ENCODE measurements around the gene ZNF618. TPM values are rescaled to one million over a fixed set of nuclear protein-coding genes. Genes with fewer than 3 reads are reported as not detected.

ZNF618 gene
- total RNA-seq, 2 donors from 2014 or later = 4.6 to 11.3 TPM

DNA sequence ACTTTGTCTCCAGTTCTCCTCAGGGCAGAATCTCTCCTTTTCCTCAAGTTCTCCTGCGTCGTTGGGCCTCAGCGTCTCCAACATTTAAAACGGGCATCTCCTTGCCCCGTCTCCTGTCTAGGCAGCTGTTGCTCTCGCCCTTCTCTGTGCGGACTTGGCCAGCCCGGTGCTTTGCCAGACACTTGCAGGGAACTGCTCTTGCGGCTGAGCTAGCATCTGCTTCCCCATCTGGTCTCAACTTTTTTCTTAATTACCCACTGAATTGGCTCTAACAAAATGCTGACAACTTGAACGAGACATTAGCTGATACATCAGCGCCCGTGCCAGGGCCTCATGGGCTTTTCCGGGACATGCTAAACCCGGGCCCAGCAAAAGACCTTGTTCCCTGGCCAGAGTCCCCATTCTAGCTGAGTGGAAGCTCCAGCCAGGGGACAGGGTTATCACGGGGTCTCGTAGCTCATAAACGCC is 25.1 kb downstream of the ZNF618 start:
- no peak for DNase-seq (ENCODE audit: low spot score)
- intact Hi-C loops (cut with DNase I) = no loop called here
- 48% methylated on average over 17 of the region's 17 CpGs for WGBS
- H3K27me3 ChIP-seq (replicated peaks; ENCODE audit: insufficient read depth) = no peaks in the 10 kb centered on the region
- TF ChIP-seq, protein P1, sequence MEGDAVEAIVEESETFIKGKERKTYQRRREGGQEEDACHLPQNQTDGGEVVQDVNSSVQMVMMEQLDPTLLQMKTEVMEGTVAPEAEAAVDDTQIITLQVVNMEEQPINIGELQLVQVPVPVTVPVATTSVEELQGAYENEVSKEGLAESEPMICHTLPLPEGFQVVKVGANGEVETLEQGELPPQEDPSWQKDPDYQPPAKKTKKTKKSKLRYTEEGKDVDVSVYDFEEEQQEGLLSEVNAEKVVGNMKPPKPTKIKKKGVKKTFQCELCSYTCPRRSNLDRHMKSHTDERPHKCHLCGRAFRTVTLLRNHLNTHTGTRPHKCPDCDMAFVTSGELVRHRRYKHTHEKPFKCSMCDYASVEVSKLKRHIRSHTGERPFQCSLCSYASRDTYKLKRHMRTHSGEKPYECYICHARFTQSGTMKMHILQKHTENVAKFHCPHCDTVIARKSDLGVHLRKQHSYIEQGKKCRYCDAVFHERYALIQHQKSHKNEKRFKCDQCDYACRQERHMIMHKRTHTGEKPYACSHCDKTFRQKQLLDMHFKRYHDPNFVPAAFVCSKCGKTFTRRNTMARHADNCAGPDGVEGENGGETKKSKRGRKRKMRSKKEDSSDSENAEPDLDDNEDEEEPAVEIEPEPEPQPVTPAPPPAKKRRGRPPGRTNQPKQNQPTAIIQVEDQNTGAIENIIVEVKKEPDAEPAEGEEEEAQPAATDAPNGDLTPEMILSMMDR (IDR thresholded peaks at IDR 0.05) = no peak
- TF ChIP-seq POLR2AphosphoS5 (IDR thresholded peaks at IDR 0.05) = no peak
- no peak for TF ChIP-seq POLR2A (IDR thresholded peaks at IDR 0.05)
- H3K4me3 ChIP-seq = no peak overlapping the region
- no peaks in the 10 kb centered on the region for H3K9me3 ChIP-seq
- no peaks in the 10 kb centered on the region for H3K4me1 ChIP-seq (replicated peaks)
- H3K36me3 ChIP-seq = no peaks in the 10 kb centered on the region
- no peak overlapping the region for H3K27ac ChIP-seq

- no peak overlapping the region for H3K4me3 ChIP-seq
- no peaks in the 10 kb centered on the region for H3K4me1 ChIP-seq (replicated peaks)
- H3K36me3 ChIP-seq = no peaks in the 10 kb centered on the region
- intact Hi-C loops (cut with DNase I) = no loop called here
- no peak for TF ChIP-seq POLR2AphosphoS5 (IDR thresholded peaks at IDR 0.05)
- TF ChIP-seq, protein P1 (IDR thresholded peaks at IDR 0.05) = no peak
- 83% methylated on average over 4 of the region's 4 CpGs for WGBS
- H3K9me3 ChIP-seq = no peaks in the 10 kb centered on the region
- no peak for DNase-seq (ENCODE audit: low spot score)
- H3K27me3 ChIP-seq (replicated peaks; ENCODE audit: insufficient read depth) = no peaks in the 10 kb centered on the region
- no peak overlapping the region for H3K27ac ChIP-seq
These were observed 27.5 kb downstream of the ZNF618 start for GRCh38 chr9:113903514-113904077.

GRCh38 chr9:113906411-113907110 is 30.5 kb downstream of the ZNF618 start:
- H3K9me3 ChIP-seq = no peaks in the 10 kb centered on the region
- H3K27me3 ChIP-seq (replicated peaks; ENCODE audit: insufficient read depth) = no peaks in the 10 kb centered on the region
- TF ChIP-seq POLR2AphosphoS5 (IDR thresholded peaks at IDR 0.05) (no peak), POLR2A (IDR thresholded peaks at IDR 0.05) (no peak)
- TF ChIP-seq, protein P1 (IDR thresholded peaks at IDR 0.05) = no peak
- WGBS = 62% methylated on average over 6 of the region's 6 CpGs
- peak; percentile 42 for DNase-seq (ENCODE audit: low spot score)
- no peaks in the 10 kb centered on the region for H3K36me3 ChIP-seq
- intact Hi-C loops (cut with DNase I) = no loop called here
- H3K27ac ChIP-seq = no peak overlapping the region
- H3K4me1 ChIP-seq (replicated peaks) = peaks cover 4% of the 10 kb centered on the region
- H3K4me3 ChIP-seq = no peak overlapping the region

- peaks cover 4% of the 10 kb centered on the region for H3K4me1 ChIP-seq (replicated peaks)
- no peaks in the 10 kb centered on the region for H3K9me3 ChIP-seq
- WGBS = 83% methylated on average over 5 of the region's 5 CpGs
- H3K27me3 ChIP-seq (replicated peaks; ENCODE audit: insufficient read depth) = no peaks in the 10 kb centered on the region
- no peak overlapping the region for H3K4me3 ChIP-seq
- TF ChIP-seq, protein P1 (IDR thresholded peaks at IDR 0.05) = no peak
- TF ChIP-seq POLR2AphosphoS5 (IDR thresholded peaks at IDR 0.05) (no peak), POLR2A (IDR thresholded peaks at IDR 0.05) (no peak)
- intact Hi-C loops (cut with DNase I) = no loop called here
- DNase-seq (ENCODE audit: low spot score) = no peak
- H3K36me3 ChIP-seq = no peaks in the 10 kb centered on the region
- no peak overlapping the region for H3K27ac ChIP-seq
These were observed 31.2 kb downstream of the ZNF618 start for GRCh38 chr9:113907282-113907681.

DNA sequence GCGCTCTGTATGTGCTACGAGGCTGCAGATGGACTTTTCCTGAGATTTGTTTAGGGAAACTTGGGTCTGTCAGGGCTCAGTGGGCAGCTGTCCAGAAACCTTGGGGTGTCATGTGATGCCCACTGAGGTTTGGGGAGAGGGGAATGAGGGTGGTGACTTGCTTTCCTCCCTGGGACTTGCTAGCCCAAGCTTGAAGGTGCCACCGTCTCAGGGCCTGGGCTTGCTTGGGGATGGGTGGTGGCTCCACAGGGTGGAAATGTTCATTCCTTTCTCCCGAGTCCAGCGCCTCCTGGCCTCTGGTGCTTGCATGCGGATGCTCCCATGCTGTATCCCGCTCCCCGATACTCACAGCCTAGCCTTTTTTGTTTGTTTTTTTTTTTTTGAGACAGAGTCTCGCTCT is 33.3 kb downstream of the ZNF618 start:
- TF ChIP-seq, protein P1 (IDR thresholded peaks at IDR 0.05) = no peak
- TF ChIP-seq POLR2AphosphoS5 (IDR thresholded peaks at IDR 0.05) = no peak
- TF ChIP-seq POLR2A (IDR thresholded peaks at IDR 0.05) = no peak
- Histone ChIP-seq H3K27me3 (replicated peaks; ENCODE audit: insufficient read depth) (no peaks in the 10 kb centered on the region), H3K9me3 (no peaks in the 10 kb centered on the region), H3K36me3 (no peaks in the 10 kb centered on the region), H3K4me3 (no peak overlapping the region), H3K4me1 (replicated peaks) (peaks cover 7% of the 10 kb centered on the region), H3K27ac (peak overlapping the region in 1 of 2 donors; percentile 53)
- WGBS = 93% methylated on average over 9 of the region's 9 CpGs
- intact Hi-C loops (cut with DNase I) = no loop called here
- DNase-seq (ENCODE audit: low spot score) = no peak

Measured in prostate gland (tissue), 2 donors.